ENCODE results near the gene PLPPR5. TPM values are rescaled to one million over a fixed set of nuclear protein-coding genes. Genes with fewer than 3 reads are reported as not detected.

PLPPR5 gene
- total RNA-seq, 1 donor from 2014 or later = 0.07 TPM

DNA sequence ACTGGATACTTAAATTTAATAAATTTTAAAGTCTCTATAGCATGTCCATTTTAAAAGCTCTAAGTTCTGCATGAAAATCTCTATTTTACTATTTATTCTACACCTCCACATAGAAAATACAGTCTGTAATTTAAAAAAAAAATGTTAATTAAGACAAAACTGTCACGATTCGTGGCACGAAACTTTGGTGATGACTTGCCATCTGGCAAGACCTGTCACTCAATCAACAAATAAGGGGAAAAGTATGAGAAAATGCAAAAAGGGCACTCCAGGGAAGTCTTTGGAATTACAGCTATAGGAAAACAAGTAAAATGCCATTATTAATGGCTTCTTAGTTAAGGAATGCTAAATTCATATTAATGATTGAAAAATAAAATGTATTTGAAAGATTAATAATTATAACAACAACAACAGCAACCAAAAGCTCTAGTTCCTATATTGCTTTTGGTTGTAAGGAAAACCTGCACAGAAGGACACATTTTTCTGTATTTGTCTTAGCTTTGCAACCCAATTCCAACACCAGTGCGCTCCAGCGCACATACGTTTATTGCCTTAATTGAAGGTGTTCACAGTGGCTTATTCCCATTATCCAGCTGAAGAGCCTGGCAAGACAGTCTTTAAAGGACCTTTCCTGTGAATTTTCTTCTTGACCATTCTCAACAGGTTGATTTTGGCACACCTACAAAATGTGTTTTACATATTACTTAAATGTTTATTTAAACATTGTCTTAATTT lies 107.8 kb downstream of the PLPPR5 start:
- H3K4me1 Mint-ChIP-seq = no peaks in the 10 kb centered on the region
- H3K9me3 Mint-ChIP-seq = peaks cover 4% of the 10 kb centered on the region
- H3K27ac Mint-ChIP-seq (ENCODE audit: unreplicated experiment) = no peak overlapping the region

DNA sequence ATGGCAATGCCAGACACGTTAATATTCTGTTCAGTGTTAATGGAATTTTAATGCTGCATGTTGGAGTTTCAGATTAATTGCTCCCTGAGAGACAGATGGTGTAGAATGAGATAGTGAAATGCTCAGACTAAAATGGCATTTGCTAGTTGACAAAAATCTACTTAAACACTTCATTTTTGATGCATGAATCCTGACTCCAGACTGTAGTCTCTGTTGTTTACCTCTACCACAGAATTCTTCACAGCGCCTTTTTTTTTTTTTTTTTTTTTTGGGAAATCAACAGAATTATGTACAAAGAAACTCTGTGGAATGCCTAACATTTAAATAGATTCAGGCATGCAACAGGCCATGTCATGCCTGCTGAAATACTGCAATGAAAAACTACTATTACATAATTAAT lies 111.3 kb downstream of the PLPPR5 start:
- Mint-ChIP-seq H3K27me3 (ENCODE audit: low read depth) (no peaks in the 10 kb centered on the region), H3K9me3 (peaks cover 4% of the 10 kb centered on the region), H3K4me3 (no peak overlapping the region), H3K27ac (ENCODE audit: unreplicated experiment) (no peak overlapping the region), H3K4me1 (no peaks in the 10 kb centered on the region), H3K36me3 (ENCODE audit: low read depth) (no peaks in the 10 kb centered on the region)
- TF ChIP-seq, protein P1, sequence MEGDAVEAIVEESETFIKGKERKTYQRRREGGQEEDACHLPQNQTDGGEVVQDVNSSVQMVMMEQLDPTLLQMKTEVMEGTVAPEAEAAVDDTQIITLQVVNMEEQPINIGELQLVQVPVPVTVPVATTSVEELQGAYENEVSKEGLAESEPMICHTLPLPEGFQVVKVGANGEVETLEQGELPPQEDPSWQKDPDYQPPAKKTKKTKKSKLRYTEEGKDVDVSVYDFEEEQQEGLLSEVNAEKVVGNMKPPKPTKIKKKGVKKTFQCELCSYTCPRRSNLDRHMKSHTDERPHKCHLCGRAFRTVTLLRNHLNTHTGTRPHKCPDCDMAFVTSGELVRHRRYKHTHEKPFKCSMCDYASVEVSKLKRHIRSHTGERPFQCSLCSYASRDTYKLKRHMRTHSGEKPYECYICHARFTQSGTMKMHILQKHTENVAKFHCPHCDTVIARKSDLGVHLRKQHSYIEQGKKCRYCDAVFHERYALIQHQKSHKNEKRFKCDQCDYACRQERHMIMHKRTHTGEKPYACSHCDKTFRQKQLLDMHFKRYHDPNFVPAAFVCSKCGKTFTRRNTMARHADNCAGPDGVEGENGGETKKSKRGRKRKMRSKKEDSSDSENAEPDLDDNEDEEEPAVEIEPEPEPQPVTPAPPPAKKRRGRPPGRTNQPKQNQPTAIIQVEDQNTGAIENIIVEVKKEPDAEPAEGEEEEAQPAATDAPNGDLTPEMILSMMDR (conservative IDR thresholded peaks at IDR 0.05) = no peak
- no peak for DNase-seq (ENCODE audit: low read depth, low spot score)

More for the DNA sequence above, 107.8 kb downstream of the PLPPR5 start:
- no peaks in the 10 kb centered on the region for H3K27me3 Mint-ChIP-seq (ENCODE audit: low read depth)
- DNase-seq (ENCODE audit: low read depth, low spot score) = no peak
- TF ChIP-seq, protein P1 (conservative IDR thresholded peaks at IDR 0.05) = no peak
- H3K36me3 Mint-ChIP-seq (ENCODE audit: low read depth) = no peaks in the 10 kb centered on the region
- no peak overlapping the region for H3K4me3 Mint-ChIP-seq

DNA sequence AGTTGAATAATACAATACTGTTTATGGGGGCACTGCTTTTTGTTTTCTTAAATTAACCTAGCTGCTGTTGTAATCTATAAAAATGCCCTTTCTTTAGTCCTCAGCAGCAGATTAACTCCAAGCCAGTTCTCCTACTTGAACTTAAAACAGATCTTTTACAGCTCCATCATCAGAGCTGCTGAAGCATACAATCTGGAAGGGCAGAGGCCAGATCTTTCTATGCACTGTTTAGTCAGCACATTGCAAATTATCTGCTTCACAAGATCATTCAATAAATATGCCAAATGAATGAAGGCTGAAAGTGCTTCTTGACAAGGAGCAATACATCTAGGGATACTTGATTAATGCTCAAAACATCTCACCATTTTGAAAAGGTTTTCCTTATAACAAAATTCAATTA lies 115.8 kb downstream of the PLPPR5 start:
- TF ChIP-seq, protein P1 (conservative IDR thresholded peaks at IDR 0.05) = no peak
- H3K9me3 Mint-ChIP-seq = no peaks in the 10 kb centered on the region
- no peaks in the 10 kb centered on the region for H3K4me1 Mint-ChIP-seq
- H3K27ac Mint-ChIP-seq (ENCODE audit: unreplicated experiment) = no peak overlapping the region
- DNase-seq (ENCODE audit: low read depth, low spot score) = no peak
- H3K36me3 Mint-ChIP-seq (ENCODE audit: low read depth) = no peaks in the 10 kb centered on the region
- no peaks in the 10 kb centered on the region for H3K27me3 Mint-ChIP-seq (ENCODE audit: low read depth)
- no peak overlapping the region for H3K4me3 Mint-ChIP-seq

DNA sequence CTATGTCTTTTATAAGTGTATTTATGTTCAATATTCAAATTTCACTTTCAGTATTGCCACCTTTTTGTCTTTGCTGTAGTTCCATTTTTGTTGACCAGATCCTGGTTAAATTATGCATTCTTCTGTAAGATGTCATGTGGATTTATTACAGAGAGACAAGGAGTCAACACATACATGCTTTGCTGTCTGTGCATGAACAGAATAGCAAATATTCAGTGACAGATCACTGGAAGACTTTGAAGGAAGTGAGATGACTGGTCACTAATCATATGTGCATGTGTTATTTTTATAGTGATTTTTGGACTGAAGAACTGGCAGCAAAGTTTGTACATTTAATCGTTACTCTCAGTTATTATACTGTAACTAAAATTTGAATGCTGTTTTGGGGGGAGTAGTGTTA lies 117.2 kb downstream of the PLPPR5 start:
- DNase-seq (ENCODE audit: low read depth, low spot score) = no peak
- TF ChIP-seq, protein P1 (conservative IDR thresholded peaks at IDR 0.05) = no peak
- no peak overlapping the region for H3K4me3 Mint-ChIP-seq
- H3K36me3 Mint-ChIP-seq (ENCODE audit: low read depth) = no peaks in the 10 kb centered on the region
- no peak overlapping the region for H3K27ac Mint-ChIP-seq (ENCODE audit: unreplicated experiment)
- no peaks in the 10 kb centered on the region for H3K9me3 Mint-ChIP-seq
- H3K4me1 Mint-ChIP-seq = no peaks in the 10 kb centered on the region
- no peaks in the 10 kb centered on the region for H3K27me3 Mint-ChIP-seq (ENCODE audit: low read depth)

DNA sequence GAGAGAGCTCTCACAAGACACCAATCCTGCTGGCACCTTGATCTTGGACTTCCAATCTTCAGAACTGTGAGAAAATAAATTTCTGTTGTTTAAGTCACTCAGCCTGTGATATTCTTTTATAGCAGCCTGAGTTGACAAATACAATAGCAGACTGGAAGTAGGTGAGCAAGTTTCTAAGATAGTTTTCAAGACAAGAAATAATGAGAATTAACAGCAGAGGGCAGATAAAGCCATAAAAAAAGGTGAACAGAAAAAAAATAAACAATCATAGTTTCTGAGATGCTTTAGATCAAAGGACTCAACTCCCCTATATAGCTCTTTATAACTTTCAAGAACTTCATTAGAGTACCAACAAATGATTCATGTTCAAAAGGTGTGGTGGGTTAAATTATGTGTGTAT lies 119.8 kb downstream of the PLPPR5 start:
- TF ChIP-seq, protein P1 (conservative IDR thresholded peaks at IDR 0.05) = no peak
- DNase-seq (ENCODE audit: low read depth, low spot score) = no peak
- Mint-ChIP-seq H3K36me3 (ENCODE audit: low read depth) (no peaks in the 10 kb centered on the region), H3K27ac (ENCODE audit: unreplicated experiment) (no peak overlapping the region), H3K9me3 (peaks cover 3% of the 10 kb centered on the region), H3K4me3 (no peak overlapping the region), H3K27me3 (ENCODE audit: low read depth) (no peaks in the 10 kb centered on the region), H3K4me1 (no peaks in the 10 kb centered on the region)
